SU-DHL-6 (cell line): ENCODE data around the gene ARHGEF28.

ENCODE experiments used
- H2AFZ ChIP-seq: fragments of 200-600 bp; sonication (generic); 2 replicates; pipeline ENCODE4 v1.6.1; 2014; ENCODE audit warnings: low read depth, mild to moderate bottlenecking, moderate library complexity, mixed read lengths, antibody characterized with exemption, low read length; ENCODE audit not compliant: severe bottlenecking
- H3F3A ChIP-seq: fragments of 200-600 bp; shearing (Covaris generic); 2 replicates; pipeline ENCODE4 v1.6.0; 2016; ENCODE audit warnings: antibody characterized with exemption, mild to moderate bottlenecking; ENCODE audit not compliant: insufficient read depth
- H3K27ac ChIP-seq: fragments of 200-600 bp; sonication (generic); 2 replicates; pipeline ENCODE4 v1.5.1; 2016; ENCODE audit warnings: low read depth, mild to moderate bottlenecking, low read length, moderate library complexity, mixed read lengths
- H3K27me3 ChIP-seq: fragments of 200-600 bp; sonication (generic), shearing (Covaris generic); 2 replicates; pipeline ENCODE4 v1.6.0; 2014; ENCODE audit warnings: mild to moderate bottlenecking, low read length
- H3K36me3 ChIP-seq: fragments of 200-600 bp; sonication (generic); 2 replicates; pipeline ENCODE4 v1.6.1; 2014; ENCODE audit warnings: mild to moderate bottlenecking, low read length, mixed read lengths
- H3K4me2 ChIP-seq: fragments of 300-600, 200-600 bp; shearing (Covaris generic), sonication (generic); 2 replicates; pipeline ENCODE4 v1.6.0; 2014; ENCODE audit warnings: low read length, low read depth, mild to moderate bottlenecking; ENCODE audit not compliant: poor library complexity, severe bottlenecking
- H3K4me3 ChIP-seq: fragments of 200-600 bp; sonication (generic); 2 replicates; pipeline ENCODE4 v1.5.1; 2014; ENCODE audit warnings: antibody characterized with exemption, low read length, mild to moderate bottlenecking, mixed read lengths; ENCODE audit not compliant: insufficient read depth, poor library complexity, severe bottlenecking
- H3K79me2 ChIP-seq: fragments of 200-600 bp; sonication (generic); 2 replicates; pipeline ENCODE4 v1.6.1; 2014; ENCODE audit warnings: mild to moderate bottlenecking, low read length, moderate library complexity; ENCODE audit not compliant: insufficient read depth
- H3K9ac ChIP-seq: fragments of 200-600 bp; sonication (generic); 2 replicates; pipeline ENCODE4 v1.7.0; 2014; ENCODE audit warnings: mild to moderate bottlenecking, low read length
- H3K9me2 ChIP-seq: fragments of 200-600 bp; sonication (generic); replicated peaks from 2 replicates; pipeline ENCODE4 v1.6.1; 2014; ENCODE audit warnings: low read length; ENCODE audit not compliant: insufficient read depth
- H3K9me3 ChIP-seq: fragments of 200-600 bp; sonication (generic); 2 replicates; pipeline ENCODE4 v1.6.1; 2014; ENCODE audit warnings: low read length, mixed read lengths; ENCODE audit not compliant: insufficient read depth
- H4K20me1 ChIP-seq: fragments of 200-600 bp; sonication (generic); 2 replicates; pipeline ENCODE4 v1.6.1; 2014; ENCODE audit warnings: low read depth, mild to moderate bottlenecking, antibody characterized with exemption, low read length, moderate library complexity, mixed read lengths
- EZH2phosphoT487 ChIP-seq: fragments of 200-600 bp; sonication (generic), shearing (Covaris generic); conservative IDR thresholded peaks from 2 replicates; pipeline ENCODE4 v1.6.1; 2018; ENCODE audit warnings: mild to moderate bottlenecking, antibody characterized with exemption, low read length, moderate library complexity, mixed read lengths
- TF ChIP-seq, protein P1 (sequence below): fragments of 200-600 bp; sonication (generic); IDR thresholded peaks from one replicate; pipeline ENCODE4 v1.5.1; 2017; ENCODE audit warnings: antibody characterized with exemption, mild to moderate bottlenecking, low read length, moderate library complexity; ENCODE audit not compliant: insufficient read depth, poor library complexity, severe bottlenecking

ARHGEF28 gene

GRCh38 chr5:73607228-73607627 lies 18.8 kb upstream of the ARHGEF28 start:
- H3F3A ChIP-seq, result no peaks in the 10 kb centered on the region
- no peaks in the 10 kb centered on the region for H3K9me3 ChIP-seq
- H3K9ac ChIP-seq, result no peak overlapping the region
- H3K79me2 ChIP-seq, result no peaks in the 10 kb centered on the region
- H3K4me2 ChIP-seq, result no peak overlapping the region
- H3K27me3 ChIP-seq, result no peaks in the 10 kb centered on the region
- H3K36me3 ChIP-seq, result no peaks in the 10 kb centered on the region
- no peak overlapping the region for H3K27ac ChIP-seq
- H4K20me1 ChIP-seq, result no peaks in the 10 kb centered on the region
- no peaks in the 10 kb centered on the region; the same call in 1 of the 2 replicates for H3K9me2 ChIP-seq
- no peak overlapping the region for H3K4me3 ChIP-seq
- H2AFZ ChIP-seq, result no peak overlapping the region
- TF ChIP-seq, protein P1, sequence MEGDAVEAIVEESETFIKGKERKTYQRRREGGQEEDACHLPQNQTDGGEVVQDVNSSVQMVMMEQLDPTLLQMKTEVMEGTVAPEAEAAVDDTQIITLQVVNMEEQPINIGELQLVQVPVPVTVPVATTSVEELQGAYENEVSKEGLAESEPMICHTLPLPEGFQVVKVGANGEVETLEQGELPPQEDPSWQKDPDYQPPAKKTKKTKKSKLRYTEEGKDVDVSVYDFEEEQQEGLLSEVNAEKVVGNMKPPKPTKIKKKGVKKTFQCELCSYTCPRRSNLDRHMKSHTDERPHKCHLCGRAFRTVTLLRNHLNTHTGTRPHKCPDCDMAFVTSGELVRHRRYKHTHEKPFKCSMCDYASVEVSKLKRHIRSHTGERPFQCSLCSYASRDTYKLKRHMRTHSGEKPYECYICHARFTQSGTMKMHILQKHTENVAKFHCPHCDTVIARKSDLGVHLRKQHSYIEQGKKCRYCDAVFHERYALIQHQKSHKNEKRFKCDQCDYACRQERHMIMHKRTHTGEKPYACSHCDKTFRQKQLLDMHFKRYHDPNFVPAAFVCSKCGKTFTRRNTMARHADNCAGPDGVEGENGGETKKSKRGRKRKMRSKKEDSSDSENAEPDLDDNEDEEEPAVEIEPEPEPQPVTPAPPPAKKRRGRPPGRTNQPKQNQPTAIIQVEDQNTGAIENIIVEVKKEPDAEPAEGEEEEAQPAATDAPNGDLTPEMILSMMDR, result no peak
- TF ChIP-seq EZH2phosphoT487, result no peak

DNA sequence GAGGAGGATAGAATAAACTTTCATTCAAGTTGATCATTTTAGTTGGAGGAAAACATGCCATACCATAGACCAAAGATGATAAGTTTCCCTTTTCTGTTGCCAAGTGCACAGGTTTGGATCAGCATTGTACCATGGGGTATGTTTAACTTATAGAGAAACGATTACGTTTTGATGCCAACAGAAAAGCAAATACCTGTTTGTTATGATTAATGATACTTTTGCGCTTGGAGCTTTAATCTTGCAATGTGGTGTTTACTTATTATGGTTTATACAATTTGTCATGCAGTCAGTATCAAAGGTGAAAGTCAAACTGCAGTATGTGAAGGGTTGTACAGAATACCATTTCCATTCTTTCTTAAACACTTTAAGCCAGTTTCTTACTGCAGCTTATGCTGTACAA lies 13.2 kb upstream of the ARHGEF28 start:
- no peaks in the 10 kb centered on the region for H3K79me2 ChIP-seq
- no peak overlapping the region for H2AFZ ChIP-seq
- H4K20me1 ChIP-seq, result no peaks in the 10 kb centered on the region
- H3K36me3 ChIP-seq, result no peaks in the 10 kb centered on the region
- no peak overlapping the region for H3K4me2 ChIP-seq
- H3K4me3 ChIP-seq, result no peak overlapping the region
- no peak overlapping the region for H3K27ac ChIP-seq
- no peaks in the 10 kb centered on the region for H3F3A ChIP-seq
- TF ChIP-seq EZH2phosphoT487, result no peak
- TF ChIP-seq, protein P1, result no peak
- no peaks in the 10 kb centered on the region for H3K9me3 ChIP-seq
- no peaks in the 10 kb centered on the region; the same call in 1 of the 2 replicates for H3K27me3 ChIP-seq
- no peaks in the 10 kb centered on the region; the same call in 1 of the 2 replicates for H3K9me2 ChIP-seq
- H3K9ac ChIP-seq, result no peak overlapping the region

DNA sequence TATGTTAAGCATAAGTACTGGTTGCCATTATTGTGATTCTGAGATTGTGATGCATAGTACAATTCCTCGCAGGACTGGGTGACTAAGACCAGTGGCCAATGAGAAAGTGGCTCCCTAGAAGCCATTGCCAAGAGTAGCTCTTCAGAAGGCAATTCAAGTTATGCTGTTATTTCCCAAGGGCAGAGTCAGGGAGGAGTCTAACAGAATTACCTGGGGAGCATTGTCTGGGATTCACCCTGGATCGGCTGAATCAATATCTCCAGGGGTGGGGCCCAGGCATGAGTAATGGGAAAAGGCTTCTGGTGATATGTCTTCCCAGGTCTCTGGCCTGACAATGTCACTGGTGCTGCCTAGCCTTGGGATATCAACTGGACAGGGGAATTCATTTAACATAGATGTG lies 10.9 kb upstream of the ARHGEF28 start:
- H2AFZ ChIP-seq, result no peak overlapping the region
- H3F3A ChIP-seq, result no peaks in the 10 kb centered on the region
- no peak overlapping the region for H3K4me2 ChIP-seq
- H3K36me3 ChIP-seq, result no peaks in the 10 kb centered on the region
- no peaks in the 10 kb centered on the region; the same call in 1 of the 2 replicates for H3K9me2 ChIP-seq
- H4K20me1 ChIP-seq, result no peaks in the 10 kb centered on the region
- no peak overlapping the region for H3K9ac ChIP-seq
- no peaks in the 10 kb centered on the region for H3K79me2 ChIP-seq
- no peak overlapping the region for H3K4me3 ChIP-seq
- no peaks in the 10 kb centered on the region for H3K9me3 ChIP-seq
- no peak overlapping the region for H3K27ac ChIP-seq
- no peak for TF ChIP-seq EZH2phosphoT487
- TF ChIP-seq, protein P1, result no peak
- no peaks in the 10 kb centered on the region; the same call in 1 of the 2 replicates for H3K27me3 ChIP-seq
